K562 (cell line): Measurements from ENCODE around the gene RREB1. TPM values are rescaled to one million over a fixed set of nuclear protein-coding genes. Genes with fewer than 3 reads are reported as not detected.
A peak's percentile ranks its signal among the peaks of the same experiment; 100 is the strongest.

Experiments used
- GTF2E2 ChIP-seq: fragments of 200-800 bp; sonication (Bioruptor generic); IDR thresholded peaks from 2 replicates; pipeline ENCODE4 v1.6.1; 2016; ENCODE audit warnings: missing genetic modification characterization, missing compliant biosample characterization
- REST ChIP-seq, 2 experiments: fragments of 450-650 bp; formaldehyde crosslinking in 1 of 2; IDR thresholded peaks; 2 replicates each; pipeline versions ENCODE4 v1.4.0 to v1.6.1; 2014 to 2020; ENCODE audit warnings: mild to moderate bottlenecking in 2 of 2, borderline replicate concordance in 1 of 2, low read depth in 1 of 2
- polyA plus RNA-seq, 8 experiments: library from polyadenylated mRNA; depleted of rRNA in 4 of 8; stranded (reverse) in 5 of 8; unstranded in 3 of 8; fragments of >200 nt; fragmentation: Nextera tagmentation in 2 of 8; fragmentation: Illumina TruSeq in 1 of 8; extraction: Ambion mirVana in 2 of 8; extraction: Trizol in 1 of 8; gene quantifications; 2 replicates each; pipeline versions ENCODE4 v1.2.1 to v1.2.3, GENCODE V29; 2011 to 2014; ENCODE audit warnings: inconsistent platforms in 1 of 8, missing spikeins in 1 of 8
- total RNA-seq, 7 experiments: library from RNA; depleted of rRNA in 6 of 7; stranded (reverse); fragments of >200 nt in 6 of 7; fragmentation: Illumina TruSeq in 2 of 7; extraction: Trizol in 2 of 7; gene quantifications; 2 replicates each; pipeline versions ENCODE4 v1.2.1 to v1.2.3, GENCODE V29; 2011 to 2021; ENCODE audit warnings: low replicate concordance in 1 of 7

RREB1 gene
- total and polyA plus RNA-seq, 9 of the 15 experiments (the other 6 are each of a cell fraction or from before 2014, with no cell fraction given), result 3.3 to 64.2 (median 19.3) TPM

- peak; percentile 32; the same call in 1 of the 2 replicates for TF ChIP-seq REST (IDR thresholded peaks at IDR 0.05; ENCODE audit: borderline replicate concordance)
- TF ChIP-seq REST (CRISPR knock-in tag; IDR thresholded peaks at IDR 0.05; ENCODE audit: low read depth), result 0 out of 2 replicates have a peak, but pooled peaks have one; percentile 35
- no peak for TF ChIP-seq GTF2E2 (tag)
Observed at GRCh38 chr6:7106752-7107577, 796 bp upstream of the RREB1 start (continued).
